Measurements from ENCODE around the gene BFAR. TPM values are rescaled to one million over a fixed set of nuclear protein-coding genes. Genes with fewer than 3 reads are reported as not detected.
A peak's percentile ranks its signal among the peaks of the same experiment; 100 is the strongest.

Gene BFAR
- total and polyA plus RNA-seq, 9 of the 15 experiments (the other 6 are each of a cell fraction or from before 2014, with no cell fraction given): 45.0 to 82.6 (median 60.4) TPM

GRCh38 chr16:14632693-14633569, at the start of gene BFAR (continued):
- TF ChIP-seq ZNF511 (CRISPR knock-in tag; IDR thresholded peaks at IDR 0.05) (no peak; the same call in 1 of the 2 replicates), E2F3 (CRISPR knock-in tag; IDR thresholded peaks at IDR 0.05) (peak; percentile 71; the same call in 1 of the 2 replicates), CREM (IDR thresholded peaks at IDR 0.05; ENCODE audit: low read depth) (peak; percentile 63; the same call in 1 of the 2 replicates), CHD2 (IDR thresholded peaks at IDR 0.05; ENCODE audit: low read depth, low read length) (peak; percentile 34; the same call in 1 of the 2 replicates), ETV1 (tag; conservative IDR thresholded peaks at IDR 0.05; ENCODE audit: low read depth) (peak; percentile 75), HDAC2 (IDR thresholded peaks at IDR 0.05) (0 out of 2 replicates have a peak, but pooled peaks have one; percentile 42), NRF1 (conservative IDR thresholded peaks at IDR 0.05 in 1 of 2, IDR thresholded peaks at IDR 0.05 in 1 of 2) (peak; percentile 84 to 88), RNF2 (IDR thresholded peaks at IDR 0.05) (peak; percentile 36; the same call in 1 of the 2 replicates), CBX3 (IDR thresholded peaks at IDR 0.05; ENCODE audit: borderline replicate concordance in 1 of 2, low read length in 2 of 2) (peak in 1 of 2 experiments; percentile 62; a peak in 1 of 3 replicates), TAF9B (IDR thresholded peaks at IDR 0.05; ENCODE audit: partially characterized antibody) (peak; percentile 92), ATF7 (IDR thresholded peaks at IDR 0.05) (peak; percentile 76), SAP30 (IDR thresholded peaks at IDR 0.05; ENCODE audit: borderline replicate concordance, insufficient read depth, low read depth, low read length, poor library complexity, severe bottlenecking) (peak; percentile 17), RBBP5 (IDR thresholded peaks at IDR 0.05; ENCODE audit: borderline replicate concordance, insufficient read depth, low read length, poor library complexity, severe bottlenecking) (peak; percentile 51), ZBTB2 (IDR thresholded peaks at IDR 0.05) (peak; percentile 64), PML (IDR thresholded peaks at IDR 0.05; ENCODE audit: low read length) (peak; percentile 96; the same call in 1 of the 2 replicates), ZNF785 (CRISPR knock-in tag; IDR thresholded peaks at IDR 0.05) (no peak), NFRKB (IDR thresholded peaks at IDR 0.05; ENCODE audit: low read depth) (peak; percentile 35; the same call in 1 of the 2 replicates), CXXC5 (CRISPR knock-in tag; IDR thresholded peaks at IDR 0.05) (peak; percentile 40)

All from K562 (cell line).